Measurements from ENCODE around the gene DOK4.
"Not testable (repeated sequence)": the region's sequence is repeated elsewhere in the genome, so short reads cannot be mapped to it uniquely, and the experiment has no call there.

The DOK4 gene

DNA sequence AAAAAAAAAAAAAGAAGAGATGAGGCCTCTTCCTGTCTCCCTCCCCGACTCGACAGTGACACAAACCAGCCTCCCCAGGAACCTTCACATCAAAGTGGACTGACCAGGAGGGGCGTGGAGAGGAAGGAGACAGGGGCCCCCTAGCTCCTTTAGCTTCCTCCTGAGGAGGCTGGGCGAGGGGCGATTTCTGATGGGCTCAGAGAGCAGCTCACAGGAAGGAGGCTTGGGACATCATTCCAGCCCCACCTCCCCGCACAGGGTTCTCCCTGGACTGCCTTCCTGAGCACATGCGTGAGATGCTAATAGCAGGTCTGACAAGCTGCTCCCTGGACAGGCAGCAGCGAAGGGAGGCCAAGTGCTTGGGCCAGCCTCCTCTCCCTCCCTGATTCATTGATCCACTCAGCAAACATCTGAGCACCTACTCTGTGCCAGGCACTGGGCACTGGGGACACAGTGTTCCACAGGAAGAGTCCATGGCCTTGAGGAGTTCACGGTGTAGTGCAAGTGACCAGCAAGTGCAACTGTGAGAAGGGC is 14.4 kb upstream of the DOK4 start:
- peak in 1 of 3 experiments; percentile 30 for DNase-seq

DNA sequence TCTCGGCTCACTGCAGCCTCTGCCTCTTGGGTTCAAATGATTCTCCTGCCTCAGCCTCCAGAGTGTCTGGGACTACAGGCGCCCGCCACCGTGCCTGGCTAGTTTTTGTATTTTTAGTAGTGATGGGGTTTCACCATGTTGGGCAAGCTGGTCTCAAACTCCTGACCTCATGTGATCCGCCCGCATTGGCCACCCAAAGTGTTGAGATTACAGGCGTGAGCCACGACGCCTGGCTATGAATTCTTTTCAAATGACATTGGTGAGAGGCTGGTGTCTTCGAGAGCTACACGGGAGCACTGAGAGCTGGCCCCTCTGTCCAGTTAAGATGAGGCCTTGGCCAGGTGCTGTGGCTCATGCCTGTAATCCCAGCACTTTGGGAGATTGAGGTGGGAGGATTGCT is 13.6 kb upstream of the DOK4 start:
- DNase-seq = not testable (repeated sequence)

GRCh38 chr16:57498031-57498430 is 11.7 kb upstream of the DOK4 start:
- no peak for DNase-seq

DNA sequence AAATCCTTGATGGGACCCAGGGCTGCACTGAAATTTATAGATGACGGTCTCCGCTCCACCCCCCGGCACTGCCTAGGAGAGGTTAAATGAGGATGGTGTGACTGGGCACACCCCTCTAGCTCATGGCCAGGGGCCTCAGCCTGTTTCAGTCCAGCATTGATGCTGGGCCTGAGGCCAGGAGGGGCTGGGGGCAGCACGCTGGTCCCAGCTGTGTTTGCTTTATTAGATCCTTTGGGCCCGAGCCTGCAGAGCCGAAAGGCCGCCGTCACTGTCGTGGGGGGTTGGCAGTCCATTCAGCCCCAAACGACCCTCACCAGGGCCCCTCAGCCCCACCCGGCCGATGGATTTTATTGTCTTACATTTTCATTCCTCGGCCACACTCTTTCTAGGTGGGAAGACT is 10.8 kb upstream of the DOK4 start:
- no peak for DNase-seq

- no peak for DNase-seq
Observed at GRCh38 chr16:57493767-57494166, 7.5 kb upstream of the DOK4 start.

- DNase-seq = no peak
Observed at GRCh38 chr16:57489229-57489628, 2.9 kb upstream of the DOK4 start.

- DNase-seq = no peak
Observed at GRCh38 chr16:57486858-57487834, 853 bp upstream of the DOK4 start.

- peak in 2 of 3 experiments; percentile 21 to 34 for DNase-seq
Observed at GRCh38 chr16:57485091-57485915, 990 bp downstream of the DOK4 start.

GRCh38 chr16:57484515-57485005 is 1.7 kb downstream of the DOK4 start:
- no peak for DNase-seq

- DNase-seq = no peak
Observed at GRCh38 chr16:57483725-57484514, 2.4 kb downstream of the DOK4 start.

DNA sequence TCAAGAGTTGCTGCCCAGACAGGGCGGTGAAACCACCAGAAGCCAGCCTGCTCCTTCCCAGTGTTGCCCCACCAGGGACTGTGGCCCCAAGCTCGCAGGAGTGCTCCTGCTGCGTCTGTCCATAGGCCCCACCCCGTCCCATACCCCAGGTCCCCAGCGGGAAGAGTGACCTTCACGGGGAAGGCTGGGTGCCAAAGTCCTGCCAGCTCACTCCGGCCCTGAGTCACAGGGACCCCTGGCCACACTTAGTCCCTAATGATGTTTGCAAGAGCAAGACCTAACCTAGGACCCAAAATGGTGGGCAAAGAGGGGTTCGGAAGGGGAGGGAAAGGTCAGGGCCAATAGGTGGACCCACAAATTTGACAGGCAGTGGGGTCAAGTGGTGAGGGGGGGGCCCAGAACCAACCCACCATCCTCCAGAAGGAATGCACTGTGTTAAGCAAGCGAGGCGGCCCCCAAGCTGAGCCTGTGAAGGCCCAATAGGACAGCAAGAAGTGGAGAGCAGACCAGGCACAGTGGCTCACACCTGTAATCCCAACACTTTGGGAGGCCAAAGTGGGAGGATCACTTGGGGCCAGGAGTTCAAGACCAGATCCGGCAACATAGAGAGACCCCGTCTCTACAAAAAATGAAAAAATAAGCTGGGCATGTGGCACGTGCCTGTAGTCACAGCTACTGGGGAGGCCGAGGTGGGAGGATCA is 3.3 kb downstream of the DOK4 start:
- DNase-seq = no peak

- no peak for DNase-seq
Observed at GRCh38 chr16:57481421-57481820, 4.9 kb downstream of the DOK4 start.

DNA sequence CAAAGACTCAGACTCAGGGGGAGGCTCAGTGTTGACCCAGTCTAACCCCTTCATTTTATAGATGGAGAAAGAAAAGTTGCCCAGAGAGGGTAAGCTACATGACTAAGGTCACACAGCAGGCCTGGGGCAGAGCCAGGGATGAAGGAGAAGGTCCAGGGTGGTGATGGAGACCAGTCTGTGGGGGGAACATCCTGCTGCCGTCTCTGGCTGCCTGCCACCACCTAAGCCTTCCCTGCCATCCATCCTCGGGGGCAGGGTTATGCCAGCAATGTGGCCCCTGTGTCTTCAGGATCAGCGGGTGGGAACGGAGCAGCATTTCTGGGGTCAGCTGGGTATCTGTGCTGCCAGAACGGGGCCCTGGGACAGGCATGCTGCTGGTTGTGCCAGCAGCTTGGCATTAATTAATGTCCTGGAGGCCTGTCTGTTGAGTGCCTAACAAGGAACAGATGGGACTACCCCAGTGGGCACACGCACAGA is 5.5 kb downstream of the DOK4 start:
- DNase-seq = no peak

- no peak for DNase-seq
Observed at GRCh38 chr16:57479976-57480753, 6.1 kb downstream of the DOK4 start.

GRCh38 chr16:57479205-57479975 is 6.9 kb downstream of the DOK4 start:
- peak in 2 of 3 experiments; percentile 45 to 58 for DNase-seq

- DNase-seq = no peak
Observed at GRCh38 chr16:57478396-57479204, 7.7 kb downstream of the DOK4 start.

DNA sequence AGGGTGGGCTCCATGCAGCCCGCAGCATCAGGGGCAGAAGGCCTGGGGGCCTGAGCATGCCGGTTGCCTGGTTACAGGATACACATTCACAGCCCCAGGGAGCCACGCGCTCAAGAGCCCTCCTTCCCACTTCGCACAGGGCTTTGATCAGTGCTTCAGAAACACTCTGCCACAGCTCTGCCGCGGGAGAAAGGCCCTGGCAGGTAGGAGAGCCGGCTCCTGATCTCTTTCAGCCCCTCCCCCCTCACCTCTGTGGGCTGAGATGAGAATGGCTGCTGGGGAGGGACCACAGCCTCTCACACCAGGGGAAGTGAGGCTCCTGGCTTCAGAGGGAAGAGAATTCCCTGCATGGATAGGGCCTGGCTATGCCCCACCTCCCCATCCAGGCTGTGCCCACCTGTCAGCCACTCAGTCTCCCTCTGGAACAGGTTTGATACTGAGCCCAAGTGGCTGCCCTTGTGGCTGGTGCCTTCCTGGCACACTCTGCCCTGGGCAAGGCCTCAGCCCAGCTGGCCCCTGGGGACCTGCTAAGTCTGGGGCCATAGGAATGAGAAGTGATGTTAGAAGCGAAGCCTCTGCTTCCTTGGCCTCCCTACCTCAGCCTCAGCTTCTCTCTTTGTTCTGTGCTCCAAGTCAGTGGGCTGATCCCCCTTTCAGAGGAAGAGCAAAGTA is 8.6 kb downstream of the DOK4 start:
- peak; percentile 53 to 81 (median 65) for DNase-seq

Data from NCI-H1417 (cell line).